GM12801 (cell line): ENCODE data around the gene STEAP4.

Experiments
- CTCF ChIP-seq: IDR thresholded peaks from one replicate; pipeline ENCODE4 v1.5.1; 2011; ENCODE audit warnings: control low read depth; ENCODE audit not compliant: insufficient read length; ENCODE audit errors: extremely low read depth

STEAP4 gene

GRCh38 chr7:88324699-88325098 lies 18.0 kb upstream of the STEAP4 start:
- TF ChIP-seq CTCF = no peak

- TF ChIP-seq CTCF = no peak
Observed at GRCh38 chr7:88322151-88322550, 15.5 kb upstream of the STEAP4 start.

- TF ChIP-seq CTCF = no peak
Observed at GRCh38 chr7:88321694-88322093, 15.0 kb upstream of the STEAP4 start.

DNA sequence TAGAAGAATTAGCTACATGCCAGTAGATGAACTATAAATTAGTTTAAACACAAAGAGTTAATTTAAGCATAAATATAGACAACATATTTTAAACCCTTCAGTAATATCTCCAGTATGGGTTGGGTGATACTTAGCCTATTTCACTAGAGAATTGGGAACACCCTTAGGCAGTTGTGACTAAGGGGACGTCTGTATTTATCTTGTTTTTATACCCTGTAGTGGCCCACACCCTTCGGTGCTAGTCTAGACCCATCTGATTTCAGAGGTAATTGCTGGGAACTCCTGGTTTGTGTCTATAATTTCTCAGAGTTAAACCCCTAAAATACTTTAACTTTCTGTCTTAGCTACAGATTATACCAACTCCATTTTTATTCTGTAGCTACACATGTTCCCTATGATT lies 11.5 kb upstream of the STEAP4 start:
- TF ChIP-seq CTCF = no peak

GRCh38 chr7:88317422-88317821 lies 10.7 kb upstream of the STEAP4 start:
- no peak for TF ChIP-seq CTCF

DNA sequence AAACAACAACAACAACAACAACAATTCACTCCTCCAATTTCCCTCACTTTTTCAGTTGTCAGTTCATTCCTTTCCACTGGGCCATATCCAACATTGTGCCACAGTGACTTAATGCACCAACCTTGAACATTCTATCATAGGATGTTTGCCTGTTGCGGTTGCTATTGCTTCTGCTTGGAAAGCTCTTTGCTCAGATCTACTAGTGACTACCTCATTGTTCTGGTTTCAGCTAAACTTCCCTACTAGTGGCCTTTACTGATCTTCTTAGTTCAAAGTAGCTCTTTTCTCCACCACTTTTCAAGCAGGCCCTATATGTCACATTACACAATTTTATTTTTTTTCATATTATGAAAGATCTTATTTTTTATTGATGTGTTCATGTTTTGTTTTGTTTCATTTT lies 9.8 kb upstream of the STEAP4 start:
- no peak for TF ChIP-seq CTCF

DNA sequence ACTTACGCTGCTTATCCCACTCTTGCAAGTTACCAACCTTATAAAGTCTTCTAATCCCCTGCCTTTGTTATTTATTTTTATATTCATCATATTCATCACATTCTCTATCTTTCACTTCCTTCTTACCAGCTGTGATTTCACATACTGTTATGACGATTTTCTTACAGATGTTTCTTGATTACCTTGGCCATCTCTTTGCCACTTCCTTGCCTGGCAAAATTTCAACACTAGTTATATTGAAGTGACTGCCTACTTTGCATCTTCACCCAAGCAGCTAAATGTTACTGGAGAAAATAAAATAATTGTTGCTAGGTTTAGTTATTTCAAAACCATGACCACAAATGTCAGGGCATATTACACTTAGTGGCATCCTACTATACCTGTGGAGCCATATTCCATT lies 8.8 kb upstream of the STEAP4 start:
- no peak for TF ChIP-seq CTCF

- TF ChIP-seq CTCF = no peak
Observed at GRCh38 chr7:88314061-88314491, 7.4 kb upstream of the STEAP4 start.
